Endothelial cell of hepatic sinusoid (primary cell): ENCODE results near the gene MAPK4.
"Not testable (repeated sequence)": the region's sequence is repeated elsewhere in the genome, so short reads cannot be mapped to it uniquely, and the experiment has no call there.

Source experiments
- in situ Hi-C: cut with HindIII; loops from 2 replicates; pipeline ENCODE4 v1.10.0; 2017; ENCODE audit warnings: low sequenced_read_pairs

MAPK4 gene

GRCh38 chr18:50573196-50573595 lies 13.3 kb downstream of the MAPK4 start:
- in situ Hi-C loops = not testable (repeated sequence)

- in situ Hi-C loops = no loop called here
These were observed 13.8 kb downstream of the MAPK4 start for GRCh38 chr18:50573679-50574078.

- in situ Hi-C loops = no loop called here
These were observed 18.1 kb downstream of the MAPK4 start for GRCh38 chr18:50578030-50578429.

GRCh38 chr18:50578651-50579050 lies 18.8 kb downstream of the MAPK4 start:
- in situ Hi-C loops = no loop called here

- in situ Hi-C loops = no loop called here
These were observed 19.3 kb downstream of the MAPK4 start for GRCh38 chr18:50579061-50579774.

- in situ Hi-C loops = no loop called here
These were observed 21.6 kb downstream of the MAPK4 start for GRCh38 chr18:50581517-50581916.

GRCh38 chr18:50582500-50582899 lies 22.6 kb downstream of the MAPK4 start:
- in situ Hi-C loops = no loop called here

- in situ Hi-C loops = no loop called here
These were observed 26.8 kb downstream of the MAPK4 start for GRCh38 chr18:50586710-50587109.

GRCh38 chr18:50590593-50590992 lies 30.7 kb downstream of the MAPK4 start:
- in situ Hi-C loops = no loop called here

GRCh38 chr18:50594012-50594411 lies 34.1 kb downstream of the MAPK4 start:
- in situ Hi-C loops = no loop called here

- in situ Hi-C loops = no loop called here
These were observed 35.1 kb downstream of the MAPK4 start for GRCh38 chr18:50594942-50595341.

- in situ Hi-C loops = no loop called here
These were observed 42.6 kb downstream of the MAPK4 start for GRCh38 chr18:50602466-50602865.

GRCh38 chr18:50606609-50607008 lies 46.7 kb downstream of the MAPK4 start:
- in situ Hi-C loops = no loop called here

- in situ Hi-C loops = no loop called here
These were observed 47.6 kb downstream of the MAPK4 start for GRCh38 chr18:50607378-50607926.

GRCh38 chr18:50609171-50609570 lies 49.3 kb downstream of the MAPK4 start:
- in situ Hi-C loops = not testable (repeated sequence)

GRCh38 chr18:50610349-50610748 lies 50.5 kb downstream of the MAPK4 start:
- in situ Hi-C loops = no loop called here

- in situ Hi-C loops = no loop called here
These were observed 51.6 kb downstream of the MAPK4 start for GRCh38 chr18:50611529-50611941.

GRCh38 chr18:50614838-50615237 lies 55.0 kb downstream of the MAPK4 start:
- in situ Hi-C loops = no loop called here

- in situ Hi-C loops = no loop called here
These were observed 56.7 kb downstream of the MAPK4 start for GRCh38 chr18:50616484-50617048.

GRCh38 chr18:50619861-50620275 lies 60.0 kb downstream of the MAPK4 start:
- in situ Hi-C loops = no loop called here

- in situ Hi-C loops = no loop called here
These were observed 60.4 kb downstream of the MAPK4 start for GRCh38 chr18:50620319-50620718.

GRCh38 chr18:50621366-50621765 lies 61.5 kb downstream of the MAPK4 start:
- in situ Hi-C loops = no loop called here
